GM23338 (cell line): Measurements from ENCODE around the gene PER2. TPM values are rescaled to one million over a fixed set of nuclear protein-coding genes. Genes with fewer than 3 reads are reported as not detected.

Source experiments
- ATAC-seq: fragments of 200-7000 bp; cut with Tn5 transposase; 3 replicates; pipeline ENCODE4 v1.9.1; 2020
- DNase-seq: peaks from one replicate; pipeline ENCODE4 v3.0.0-alpha.2; 2015; ENCODE audit warnings: low spot score
- H2AFZ ChIP-seq: fragments of 200-600 bp; sonication (generic); 2 replicates; pipeline ENCODE4 v1.8.0; 2016; ENCODE audit warnings: antibody characterized with exemption, mild to moderate bottlenecking, moderate library complexity
- H3F3A ChIP-seq: fragments of 200-600 bp; sonication (generic); replicated peaks from 2 replicates; pipeline ENCODE4 v1.8.0; 2017; ENCODE audit warnings: antibody characterized with exemption, mixed run types, low read depth
- H3K27ac ChIP-seq: fragments of 200-600 bp; sonication (generic); 2 replicates; pipeline ENCODE4 v1.6.1; 2016; ENCODE audit warnings: low read depth
- H3K27me3 ChIP-seq: fragments of 200-600 bp; sonication (generic); 2 replicates; pipeline ENCODE4 v1.8.0; 2016; ENCODE audit warnings: mild to moderate bottlenecking, mixed run types, moderate library complexity; ENCODE audit not compliant: insufficient read depth
- H3K36me3 ChIP-seq: fragments of 200-600 bp; sonication (generic); 2 replicates; pipeline ENCODE4 v1.8.0; 2016; ENCODE audit warnings: mild to moderate bottlenecking; ENCODE audit not compliant: insufficient read depth
- H3K4me1 ChIP-seq: fragments of 200-600 bp; sonication (generic); 2 replicates; pipeline ENCODE4 v1.8.0; 2016; ENCODE audit warnings: mild to moderate bottlenecking, moderate library complexity; ENCODE audit not compliant: insufficient read depth
- H3K4me2 ChIP-seq: fragments of 200-600 bp; sonication (generic); 2 replicates; pipeline ENCODE4 v1.7.1; 2017; ENCODE audit warnings: mixed run types
- H3K4me3 ChIP-seq: fragments of 200-600 bp; sonication (generic); 2 replicates; pipeline ENCODE4 v1.6.1; 2016; ENCODE audit warnings: mixed run types
- H3K79me2 ChIP-seq: fragments of 200-600 bp; sonication (generic); replicated peaks from 2 replicates; pipeline ENCODE4 v1.8.0; 2017; ENCODE audit warnings: mild to moderate bottlenecking; ENCODE audit not compliant: insufficient read depth
- H3K9me2 ChIP-seq: fragments of 200-600 bp; sonication (generic); 2 replicates; pipeline ENCODE4 v1.8.0; 2017; ENCODE audit not compliant: insufficient read depth
- H4K20me1 ChIP-seq: fragments of 200-600 bp; sonication (generic); replicated peaks from 2 replicates; pipeline ENCODE4 v1.8.0; 2017; ENCODE audit warnings: mild to moderate bottlenecking; ENCODE audit not compliant: insufficient read depth
- H3K27ac Mint-ChIP-seq: 2 replicates; pipeline ENCODE4 v1.8.0; 2020; ENCODE audit warnings: inconsistent platforms, mild to moderate bottlenecking, moderate library complexity, mixed read lengths
- H3K27me3 Mint-ChIP-seq: 3 replicates; pipeline ENCODE4 v1.8.0; 2022; ENCODE audit warnings: low read depth, mild to moderate bottlenecking, moderate library complexity, mixed read lengths, inconsistent platforms; ENCODE audit not compliant: insufficient read depth, poor library complexity
- H3K36me3 Mint-ChIP-seq: 3 replicates; pipeline ENCODE4 v1.8.0; 2021; ENCODE audit warnings: low read depth, mild to moderate bottlenecking, inconsistent platforms, moderate library complexity, mixed read lengths
- H3K4me1 Mint-ChIP-seq: 3 replicates; pipeline ENCODE4 v1.8.0; 2020; ENCODE audit warnings: mild to moderate bottlenecking, inconsistent platforms, mixed read lengths
- H3K4me3 Mint-ChIP-seq: 3 replicates; pipeline ENCODE4 v1.8.0; 2021; ENCODE audit warnings: moderate library complexity, mild to moderate bottlenecking, inconsistent platforms, mixed read lengths
- H3K9me3 Mint-ChIP-seq: 3 replicates; pipeline ENCODE4 v1.8.0; 2020; ENCODE audit warnings: moderate library complexity, mild to moderate bottlenecking, inconsistent platforms, mixed read lengths
- CREB1 ChIP-seq: fragments of 250-450 bp; sonication (Bioruptor Pico); IDR thresholded peaks from 2 replicates; pipeline ENCODE4 v1.5.0; 2020; ENCODE audit warnings: low read depth, mild to moderate bottlenecking, moderate library complexity
- EZH2 ChIP-seq: fragments of 200-600 bp; sonication (generic); IDR thresholded peaks from one replicate; pipeline ENCODE4 v1.8.0; 2017; ENCODE audit warnings: antibody characterized with exemption, mild to moderate bottlenecking, low read depth; ENCODE audit not compliant: unreplicated experiment
- EZH2phosphoT487 ChIP-seq: fragments of 200-600 bp; sonication (generic); IDR thresholded peaks from one replicate; pipeline ENCODE4 v1.8.1; 2018; ENCODE audit warnings: antibody characterized with exemption; ENCODE audit not compliant: unreplicated experiment
- JUNB ChIP-seq: IDR thresholded peaks from one replicate; pipeline ENCODE4 v1.6.1; 2016; ENCODE audit warnings: antibody characterized with exemption; ENCODE audit not compliant: unreplicated experiment
- NANOG ChIP-seq: IDR thresholded peaks from 2 replicates; pipeline ENCODE4 v1.6.1; 2016; ENCODE audit warnings: antibody characterized with exemption, borderline replicate concordance
- POLR2AphosphoS5 ChIP-seq: IDR thresholded peaks from 2 replicates; pipeline ENCODE4 v1.6.1; 2016; ENCODE audit warnings: antibody characterized with exemption, low read depth
- STAT1 ChIP-seq: IDR thresholded peaks from one replicate; pipeline ENCODE4 v1.6.1; 2016; ENCODE audit warnings: antibody characterized with exemption; ENCODE audit not compliant: unreplicated experiment
- ZNF114 ChIP-seq: fragments of 250-450 bp; sonication (Bioruptor Pico); IDR thresholded peaks from 2 replicates; pipeline ENCODE4 v1.5.0; 2020; ENCODE audit warnings: mild to moderate bottlenecking, moderate library complexity
- ZNF331 ChIP-seq: fragments of 250-450 bp; sonication (Bioruptor Pico); IDR thresholded peaks from 2 replicates; pipeline ENCODE4 v1.5.0; 2020; ENCODE audit warnings: low read depth, mild to moderate bottlenecking, moderate library complexity
- polyA plus RNA-seq: library from polyadenylated mRNA; unstranded; fragments of >200 nt; fragmentation: Nextera tagmentation; extraction: Ambion mirVana; gene quantifications from 2 replicates; pipeline ENCODE4 v1.2.1, GENCODE V29; 2016
- total RNA-seq: library from RNA; depleted of rRNA; stranded (reverse); fragments of >200 nt; shearing (Covaris generic); gene quantifications from 2 replicates; pipeline ENCODE4 v1.2.3, GENCODE V29; 2014
- TF ChIP-seq, protein P1 (sequence below), 2 experiments: fragments of 200-600 bp in 1 of 2; sonication (generic) in 1 of 2; conservative IDR thresholded peaks; 2 replicates each; pipeline versions ENCODE4 v1.5.1 to v1.6.1; 2016 to 2017; ENCODE audit warnings: antibody characterized with exemption in 2 of 2, low read depth in 2 of 2, mild to moderate bottlenecking in 2 of 2, moderate library complexity in 1 of 2
- TF ChIP-seq, protein P2 (sequence below): IDR thresholded peaks from one replicate; pipeline ENCODE4 v1.6.1; 2018; ENCODE audit warnings: antibody characterized with exemption; ENCODE audit not compliant: unreplicated experiment
- TF ChIP-seq, protein P3 (sequence below): fragments of 250-450 bp; sonication (Bioruptor Pico); IDR thresholded peaks from 2 replicates; pipeline ENCODE4 v1.5.0; 2020; ENCODE audit warnings: mild to moderate bottlenecking, moderate library complexity
- TF ChIP-seq, protein P4 (sequence below): IDR thresholded peaks from 2 replicates; pipeline ENCODE4 v1.6.1; 2016; ENCODE audit warnings: antibody characterized with exemption

PER2 gene
- total and polyA plus RNA-seq, 2 experiments from 2014 or later, result 2.2 to 4.6 TPM

DNA sequence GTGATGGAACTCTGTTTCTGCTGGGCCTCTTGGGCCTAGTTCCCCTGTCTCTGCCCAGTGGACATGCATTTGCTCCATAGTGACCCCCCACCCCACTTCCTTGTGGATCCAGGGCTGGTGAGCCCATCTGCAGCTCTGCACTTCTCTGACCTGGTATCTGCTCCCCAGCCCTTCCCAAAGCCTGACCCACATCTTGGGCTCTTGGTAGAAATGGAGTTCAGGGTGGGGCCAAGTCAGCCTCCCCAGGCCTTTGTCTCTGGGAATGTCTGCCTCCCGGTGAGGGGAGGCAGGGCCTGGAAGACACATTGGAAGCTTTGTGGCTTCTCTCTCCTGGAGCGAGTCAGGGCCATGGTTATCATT, 25.6 kb upstream of the PER2 start:
- H3K27me3 ChIP-seq, result peaks cover 1% of the 10 kb centered on the region
- Mint-ChIP-seq H3K27ac (no peak overlapping the region), H3K36me3 (no peaks in the 10 kb centered on the region), H3K9me3 (peaks cover 3% of the 10 kb centered on the region; the same call in 1 of the 3 replicates), H3K4me3 (no peak overlapping the region), H3K27me3 (peaks cover 9% of the 10 kb centered on the region), H3K4me1 (no peaks in the 10 kb centered on the region)
- no peak overlapping the region for H2AFZ ChIP-seq
- DNase-seq (no peak), ATAC-seq (no peak)
- H3K4me3 ChIP-seq, result no peak overlapping the region
- H3F3A ChIP-seq, result no peaks in the 10 kb centered on the region
- no peak for TF ChIP-seq EZH2
- TF ChIP-seq, protein P1, sequence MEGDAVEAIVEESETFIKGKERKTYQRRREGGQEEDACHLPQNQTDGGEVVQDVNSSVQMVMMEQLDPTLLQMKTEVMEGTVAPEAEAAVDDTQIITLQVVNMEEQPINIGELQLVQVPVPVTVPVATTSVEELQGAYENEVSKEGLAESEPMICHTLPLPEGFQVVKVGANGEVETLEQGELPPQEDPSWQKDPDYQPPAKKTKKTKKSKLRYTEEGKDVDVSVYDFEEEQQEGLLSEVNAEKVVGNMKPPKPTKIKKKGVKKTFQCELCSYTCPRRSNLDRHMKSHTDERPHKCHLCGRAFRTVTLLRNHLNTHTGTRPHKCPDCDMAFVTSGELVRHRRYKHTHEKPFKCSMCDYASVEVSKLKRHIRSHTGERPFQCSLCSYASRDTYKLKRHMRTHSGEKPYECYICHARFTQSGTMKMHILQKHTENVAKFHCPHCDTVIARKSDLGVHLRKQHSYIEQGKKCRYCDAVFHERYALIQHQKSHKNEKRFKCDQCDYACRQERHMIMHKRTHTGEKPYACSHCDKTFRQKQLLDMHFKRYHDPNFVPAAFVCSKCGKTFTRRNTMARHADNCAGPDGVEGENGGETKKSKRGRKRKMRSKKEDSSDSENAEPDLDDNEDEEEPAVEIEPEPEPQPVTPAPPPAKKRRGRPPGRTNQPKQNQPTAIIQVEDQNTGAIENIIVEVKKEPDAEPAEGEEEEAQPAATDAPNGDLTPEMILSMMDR (conservative IDR thresholded peaks at IDR 0.05; ENCODE audit: low read depth in 2 of 2), result no peak
- TF ChIP-seq, protein P2, sequence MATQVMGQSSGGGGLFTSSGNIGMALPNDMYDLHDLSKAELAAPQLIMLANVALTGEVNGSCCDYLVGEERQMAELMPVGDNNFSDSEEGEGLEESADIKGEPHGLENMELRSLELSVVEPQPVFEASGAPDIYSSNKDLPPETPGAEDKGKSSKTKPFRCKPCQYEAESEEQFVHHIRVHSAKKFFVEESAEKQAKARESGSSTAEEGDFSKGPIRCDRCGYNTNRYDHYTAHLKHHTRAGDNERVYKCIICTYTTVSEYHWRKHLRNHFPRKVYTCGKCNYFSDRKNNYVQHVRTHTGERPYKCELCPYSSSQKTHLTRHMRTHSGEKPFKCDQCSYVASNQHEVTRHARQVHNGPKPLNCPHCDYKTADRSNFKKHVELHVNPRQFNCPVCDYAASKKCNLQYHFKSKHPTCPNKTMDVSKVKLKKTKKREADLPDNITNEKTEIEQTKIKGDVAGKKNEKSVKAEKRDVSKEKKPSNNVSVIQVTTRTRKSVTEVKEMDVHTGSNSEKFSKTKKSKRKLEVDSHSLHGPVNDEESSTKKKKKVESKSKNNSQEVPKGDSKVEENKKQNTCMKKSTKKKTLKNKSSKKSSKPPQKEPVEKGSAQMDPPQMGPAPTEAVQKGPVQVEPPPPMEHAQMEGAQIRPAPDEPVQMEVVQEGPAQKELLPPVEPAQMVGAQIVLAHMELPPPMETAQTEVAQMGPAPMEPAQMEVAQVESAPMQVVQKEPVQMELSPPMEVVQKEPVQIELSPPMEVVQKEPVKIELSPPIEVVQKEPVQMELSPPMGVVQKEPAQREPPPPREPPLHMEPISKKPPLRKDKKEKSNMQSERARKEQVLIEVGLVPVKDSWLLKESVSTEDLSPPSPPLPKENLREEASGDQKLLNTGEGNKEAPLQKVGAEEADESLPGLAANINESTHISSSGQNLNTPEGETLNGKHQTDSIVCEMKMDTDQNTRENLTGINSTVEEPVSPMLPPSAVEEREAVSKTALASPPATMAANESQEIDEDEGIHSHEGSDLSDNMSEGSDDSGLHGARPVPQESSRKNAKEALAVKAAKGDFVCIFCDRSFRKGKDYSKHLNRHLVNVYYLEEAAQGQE, result no peak
- TF ChIP-seq NANOG, result no peak
- no peak for TF ChIP-seq CREB1 (CRISPR knock-in tag)
- TF ChIP-seq ZNF114 (CRISPR knock-in tag), result no peak
- TF ChIP-seq ZNF331, result no peak
- TF ChIP-seq, protein P3, sequence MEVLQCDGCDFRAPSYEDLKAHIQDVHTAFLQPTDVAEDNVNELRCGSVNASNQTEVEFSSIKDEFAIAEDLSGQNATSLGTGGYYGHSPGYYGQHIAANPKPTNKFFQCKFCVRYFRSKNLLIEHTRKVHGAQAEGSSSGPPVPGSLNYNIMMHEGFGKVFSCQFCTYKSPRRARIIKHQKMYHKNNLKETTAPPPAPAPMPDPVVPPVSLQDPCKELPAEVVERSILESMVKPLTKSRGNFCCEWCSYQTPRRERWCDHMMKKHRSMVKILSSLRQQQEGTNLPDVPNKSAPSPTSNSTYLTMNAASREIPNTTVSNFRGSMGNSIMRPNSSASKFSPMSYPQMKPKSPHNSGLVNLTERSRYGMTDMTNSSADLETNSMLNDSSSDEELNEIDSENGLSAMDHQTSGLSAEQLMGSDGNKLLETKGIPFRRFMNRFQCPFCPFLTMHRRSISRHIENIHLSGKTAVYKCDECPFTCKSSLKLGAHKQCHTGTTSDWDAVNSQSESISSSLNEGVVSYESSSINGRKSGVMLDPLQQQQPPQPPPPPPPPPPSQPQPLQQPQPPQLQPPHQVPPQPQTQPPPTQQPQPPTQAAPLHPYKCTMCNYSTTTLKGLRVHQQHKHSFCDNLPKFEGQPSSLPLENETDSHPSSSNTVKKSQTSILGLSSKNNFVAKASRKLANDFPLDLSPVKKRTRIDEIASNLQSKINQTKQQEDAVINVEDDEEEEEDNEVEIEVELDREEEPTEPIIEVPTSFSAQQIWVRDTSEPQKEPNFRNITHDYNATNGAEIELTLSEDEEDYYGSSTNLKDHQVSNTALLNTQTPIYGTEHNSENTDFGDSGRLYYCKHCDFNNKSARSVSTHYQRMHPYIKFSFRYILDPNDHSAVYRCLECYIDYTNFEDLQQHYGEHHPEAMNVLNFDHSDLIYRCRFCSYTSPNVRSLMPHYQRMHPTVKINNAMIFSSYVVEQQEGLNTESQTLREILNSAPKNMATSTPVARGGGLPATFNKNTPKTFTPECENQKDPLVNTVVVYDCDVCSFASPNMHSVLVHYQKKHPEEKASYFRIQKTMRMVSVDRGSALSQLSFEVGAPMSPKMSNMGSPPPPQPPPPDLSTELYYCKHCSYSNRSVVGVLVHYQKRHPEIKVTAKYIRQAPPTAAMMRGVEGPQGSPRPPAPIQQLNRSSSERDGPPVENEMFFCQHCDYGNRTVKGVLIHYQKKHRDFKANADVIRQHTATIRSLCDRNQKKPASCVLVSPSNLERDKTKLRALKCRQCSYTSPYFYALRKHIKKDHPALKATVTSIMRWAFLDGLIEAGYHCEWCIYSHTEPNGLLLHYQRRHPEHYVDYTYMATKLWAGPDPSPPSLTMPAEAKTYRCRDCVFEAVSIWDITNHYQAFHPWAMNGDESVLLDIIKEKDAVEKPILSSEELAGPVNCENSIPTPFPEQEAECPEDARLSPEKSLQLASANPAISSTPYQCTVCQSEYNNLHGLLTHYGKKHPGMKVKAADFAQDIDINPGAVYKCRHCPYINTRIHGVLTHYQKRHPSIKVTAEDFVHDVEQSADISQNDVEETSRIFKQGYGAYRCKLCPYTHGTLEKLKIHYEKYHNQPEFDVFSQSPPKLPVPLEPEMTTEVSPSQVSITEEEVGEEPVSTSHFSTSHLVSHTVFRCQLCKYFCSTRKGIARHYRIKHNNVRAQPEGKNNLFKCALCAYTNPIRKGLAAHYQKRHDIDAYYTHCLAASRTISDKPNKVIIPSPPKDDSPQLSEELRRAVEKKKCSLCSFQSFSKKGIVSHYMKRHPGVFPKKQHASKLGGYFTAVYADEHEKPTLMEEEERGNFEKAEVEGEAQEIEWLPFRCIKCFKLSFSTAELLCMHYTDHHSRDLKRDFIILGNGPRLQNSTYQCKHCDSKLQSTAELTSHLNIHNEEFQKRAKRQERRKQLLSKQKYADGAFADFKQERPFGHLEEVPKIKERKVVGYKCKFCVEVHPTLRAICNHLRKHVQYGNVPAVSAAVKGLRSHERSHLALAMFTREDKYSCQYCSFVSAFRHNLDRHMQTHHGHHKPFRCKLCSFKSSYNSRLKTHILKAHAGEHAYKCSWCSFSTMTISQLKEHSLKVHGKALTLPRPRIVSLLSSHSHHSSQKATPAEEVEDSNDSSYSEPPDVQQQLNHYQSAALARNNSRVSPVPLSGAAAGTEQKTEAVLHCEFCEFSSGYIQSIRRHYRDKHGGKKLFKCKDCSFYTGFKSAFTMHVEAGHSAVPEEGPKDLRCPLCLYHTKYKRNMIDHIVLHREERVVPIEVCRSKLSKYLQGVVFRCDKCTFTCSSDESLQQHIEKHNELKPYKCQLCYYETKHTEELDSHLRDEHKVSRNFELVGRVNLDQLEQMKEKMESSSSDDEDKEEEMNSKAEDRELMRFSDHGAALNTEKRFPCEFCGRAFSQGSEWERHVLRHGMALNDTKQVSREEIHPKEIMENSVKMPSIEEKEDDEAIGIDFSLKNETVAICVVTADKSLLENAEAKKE, result no peak
- TF ChIP-seq STAT1, result no peak
- no peak for TF ChIP-seq EZH2phosphoT487
- TF ChIP-seq, protein P4, sequence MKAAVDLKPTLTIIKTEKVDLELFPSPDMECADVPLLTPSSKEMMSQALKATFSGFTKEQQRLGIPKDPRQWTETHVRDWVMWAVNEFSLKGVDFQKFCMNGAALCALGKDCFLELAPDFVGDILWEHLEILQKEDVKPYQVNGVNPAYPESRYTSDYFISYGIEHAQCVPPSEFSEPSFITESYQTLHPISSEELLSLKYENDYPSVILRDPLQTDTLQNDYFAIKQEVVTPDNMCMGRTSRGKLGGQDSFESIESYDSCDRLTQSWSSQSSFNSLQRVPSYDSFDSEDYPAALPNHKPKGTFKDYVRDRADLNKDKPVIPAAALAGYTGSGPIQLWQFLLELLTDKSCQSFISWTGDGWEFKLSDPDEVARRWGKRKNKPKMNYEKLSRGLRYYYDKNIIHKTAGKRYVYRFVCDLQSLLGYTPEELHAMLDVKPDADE, result no peak
- TF ChIP-seq JUNB, result no peak
- no peak for TF ChIP-seq POLR2AphosphoS5
- no peaks in the 10 kb centered on the region for H3K79me2 ChIP-seq
- H3K4me1 ChIP-seq, result 0 out of 2 replicates have a peak, but pooled peaks cover under 1% of the 10 kb centered on the region
- H3K36me3 ChIP-seq, result no peaks in the 10 kb centered on the region
- no peaks in the 10 kb centered on the region for H4K20me1 ChIP-seq
- no peaks in the 10 kb centered on the region for H3K9me2 ChIP-seq
- H3K27ac ChIP-seq, result no peak overlapping the region
- H3K4me2 ChIP-seq, result no peak overlapping the region
